AG08395 (cell line): ENCODE results near the gene RELN.
A peak's percentile ranks its signal among the peaks of the same experiment; 100 is the strongest.
"Not testable (repeated sequence)": the region's sequence is repeated elsewhere in the genome, so short reads cannot be mapped to it uniquely, and the experiment has no call there.

Experiments
- DNase-seq: peaks from one replicate; pipeline ENCODE4 v3.0.0; 2012; ENCODE audit warnings: mixed read lengths, low spot score

Gene RELN

GRCh38 chr7:103989200-103989784, at the start of gene RELN:
RELN (minus strand) TSS chr7:103989658; CDS start chr7:103989356, 302 bp downstream.
- peak; percentile 10 for DNase-seq

- no peak for DNase-seq
Observed at GRCh38 chr7:104038136-104038535, 48.7 kb upstream of the RELN start.

DNA sequence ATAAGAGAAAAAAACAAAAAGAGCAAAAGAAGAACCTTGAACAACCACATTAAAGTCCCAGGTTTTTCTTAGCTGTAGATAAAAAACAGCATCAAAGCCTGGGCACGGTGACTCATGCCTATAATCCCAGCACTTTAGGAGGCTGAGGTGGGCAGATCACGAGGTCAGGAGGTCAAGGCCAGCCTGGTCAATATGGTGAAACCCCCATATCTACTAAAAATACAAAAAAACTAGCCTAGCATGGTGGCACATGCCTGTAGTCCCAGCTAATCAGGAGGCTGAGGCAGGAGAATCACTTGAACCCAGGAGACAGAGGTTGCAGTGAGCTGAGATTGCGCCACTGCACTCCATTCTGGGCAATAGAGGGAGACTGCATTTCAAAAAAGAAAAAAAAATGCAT, 47.4 kb upstream of the RELN start:
- not testable (repeated sequence) for DNase-seq

- no peak for DNase-seq
Observed at GRCh38 chr7:104035351-104035750, 45.9 kb upstream of the RELN start.

DNA sequence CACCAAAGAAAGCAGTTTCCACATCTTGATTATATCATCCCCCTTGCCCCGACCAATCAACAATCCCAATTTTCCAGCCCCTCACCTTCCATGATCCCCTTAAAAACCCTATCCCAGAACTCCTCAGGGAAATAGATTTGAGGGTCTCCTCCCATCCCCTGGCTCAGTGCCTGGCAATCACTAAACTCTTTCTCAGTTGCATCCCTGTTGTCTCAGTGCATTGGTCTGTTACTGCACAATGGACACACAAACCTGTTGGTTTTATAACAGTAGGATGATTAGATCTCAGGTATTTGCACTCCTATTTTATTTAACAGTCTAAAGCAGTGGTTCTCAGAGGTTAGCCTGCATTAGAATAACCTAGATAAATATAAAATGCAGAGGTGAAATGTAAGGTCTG, 45.2 kb upstream of the RELN start:
- no peak for DNase-seq

DNA sequence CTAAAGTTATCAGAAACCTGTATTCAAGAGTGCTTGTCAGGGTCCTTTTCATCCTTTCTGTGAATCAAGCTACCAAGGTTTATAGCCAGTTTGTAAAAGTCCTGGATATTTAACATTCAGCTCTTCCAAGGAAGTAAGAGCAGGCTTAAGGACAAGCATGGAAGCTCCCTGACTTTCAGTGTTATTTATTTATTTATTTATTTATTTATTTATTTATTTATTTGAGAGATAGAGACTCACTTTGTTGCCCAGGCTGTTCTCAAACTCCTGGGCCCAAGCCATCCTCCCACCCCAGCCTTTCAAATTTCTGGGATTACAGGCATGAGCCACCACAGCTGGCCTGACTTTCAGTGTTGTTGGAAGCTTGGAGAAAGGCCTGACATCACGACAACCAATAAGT, 44.4 kb upstream of the RELN start:
- no peak for DNase-seq

DNA sequence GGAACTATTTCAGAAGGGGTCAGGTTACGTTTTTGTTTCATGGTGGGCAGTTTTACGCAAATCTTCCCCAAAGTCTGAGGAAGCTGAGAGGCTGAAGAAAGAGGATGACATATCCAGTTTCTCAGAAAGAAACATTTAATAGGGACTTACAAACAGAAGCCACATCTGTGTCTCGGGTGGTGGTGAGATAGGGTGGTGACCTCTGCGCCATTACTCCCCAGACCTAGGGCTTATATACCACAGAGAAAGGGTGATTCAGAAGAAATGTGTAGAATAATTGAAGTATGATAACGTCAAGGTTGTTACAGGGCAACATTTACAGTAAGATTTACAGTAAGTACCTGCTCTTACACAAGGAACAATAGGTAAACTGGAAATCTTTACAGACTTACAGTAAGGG, 43.0 kb upstream of the RELN start:
- no peak for DNase-seq

DNA sequence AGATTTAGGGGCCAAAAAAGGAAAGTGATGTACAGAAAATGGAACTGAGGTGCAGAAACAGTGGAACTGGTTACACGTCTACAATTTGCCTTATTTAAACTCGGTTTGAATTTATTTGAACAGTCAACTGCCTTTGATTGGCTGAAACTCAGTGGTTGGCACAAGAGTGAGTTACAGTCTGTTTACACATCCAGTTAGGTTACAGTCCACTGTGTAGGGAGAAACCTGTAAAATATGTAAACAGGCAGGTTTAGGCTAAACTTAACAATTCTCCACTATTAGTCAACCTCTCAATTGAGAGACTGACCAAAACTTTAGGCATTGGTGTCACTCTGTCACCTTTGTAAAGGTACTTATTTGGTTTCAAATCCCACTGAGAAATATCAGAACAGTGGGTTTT, 40.3 kb upstream of the RELN start:
- no peak for DNase-seq

- no peak for DNase-seq
Observed at GRCh38 chr7:104024632-104025031, 35.2 kb upstream of the RELN start.

DNA sequence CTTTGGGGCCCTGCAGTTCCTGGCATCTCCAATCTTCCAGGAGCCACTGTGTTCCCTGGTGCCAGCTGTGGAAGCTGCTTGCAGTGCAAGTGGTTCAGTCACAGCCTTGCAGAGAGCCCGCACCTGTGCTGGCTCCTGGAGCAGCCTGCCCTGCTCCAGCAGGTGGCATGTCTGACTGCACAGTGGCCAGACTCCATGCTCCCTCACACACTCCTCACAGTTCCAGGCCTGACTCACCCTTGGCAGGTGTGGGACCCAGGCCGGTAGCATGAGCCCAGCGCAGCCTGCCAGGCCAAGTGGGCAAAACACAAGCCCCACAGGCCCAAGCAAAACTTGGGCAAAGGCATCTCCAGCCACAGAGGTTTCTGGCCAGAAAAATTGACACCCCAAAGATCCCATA, 33.6 kb upstream of the RELN start:
- DNase-seq, result no peak

GRCh38 chr7:104018425-104018824, 29.0 kb upstream of the RELN start:
- DNase-seq, result no peak

GRCh38 chr7:104017001-104017400, 27.5 kb upstream of the RELN start:
- DNase-seq, result no peak

DNA sequence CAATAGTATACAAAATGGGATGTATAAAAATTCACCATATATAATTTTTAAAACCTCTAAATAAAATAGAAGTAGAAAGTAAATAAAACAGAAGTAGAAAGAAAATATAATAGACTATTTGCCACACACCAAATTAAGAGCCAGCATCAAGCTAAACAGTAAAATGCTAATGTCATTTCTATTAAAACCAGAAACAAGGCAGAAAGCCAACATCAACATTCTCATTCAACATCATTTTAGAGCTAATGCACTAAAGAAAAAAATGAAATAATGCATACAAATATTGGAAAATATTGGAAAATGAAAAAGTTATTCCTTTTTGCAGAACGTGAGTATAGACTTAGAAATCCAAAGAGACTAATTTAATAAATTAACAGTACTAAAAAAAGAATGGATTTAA, 23.4 kb upstream of the RELN start:
- no peak for DNase-seq

- DNase-seq, result no peak
Observed at GRCh38 chr7:104011829-104012228, 22.4 kb upstream of the RELN start.

DNA sequence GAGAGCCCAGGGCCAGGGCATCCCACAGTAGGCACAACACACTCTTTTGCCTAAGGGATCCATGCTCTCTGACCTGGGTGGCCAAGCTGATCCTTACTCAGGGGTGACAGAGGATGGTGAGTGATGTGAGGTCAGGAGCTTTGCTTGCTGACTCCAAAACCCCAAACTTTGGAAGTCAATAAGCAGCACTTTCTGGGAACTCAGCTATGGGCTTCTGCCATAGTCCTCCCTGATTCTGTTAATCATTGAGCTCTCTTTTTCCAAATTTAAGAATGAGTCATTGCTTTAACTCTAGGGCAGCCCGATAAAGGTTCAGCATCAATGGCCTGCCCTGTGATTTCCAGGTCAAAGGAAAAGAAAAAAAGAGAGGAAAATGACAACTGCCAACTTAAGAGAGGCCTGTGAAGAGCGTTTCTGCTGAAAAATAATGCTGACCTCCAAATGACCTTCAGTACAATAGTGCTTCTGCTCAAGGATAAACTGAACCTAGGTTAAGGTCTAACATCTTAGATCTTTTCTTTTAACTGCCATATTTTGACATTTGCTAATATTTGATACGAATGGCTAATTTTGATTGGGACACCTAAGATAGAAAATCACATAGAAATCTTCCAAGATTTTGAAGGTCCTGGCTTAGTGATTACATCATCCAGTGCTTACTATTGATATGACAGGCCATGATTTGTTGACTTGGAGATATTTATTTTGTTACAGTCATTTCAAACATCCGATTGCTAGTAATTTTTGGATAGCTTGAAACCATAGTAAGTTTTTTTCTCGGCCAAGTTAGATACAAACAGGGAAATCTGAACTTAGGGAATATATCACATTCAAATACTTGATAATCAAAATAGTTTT, 20.8 kb upstream of the RELN start:
- DNase-seq, result no peak

- DNase-seq, result no peak
Observed at GRCh38 chr7:104008107-104008506, 18.6 kb upstream of the RELN start.

DNA sequence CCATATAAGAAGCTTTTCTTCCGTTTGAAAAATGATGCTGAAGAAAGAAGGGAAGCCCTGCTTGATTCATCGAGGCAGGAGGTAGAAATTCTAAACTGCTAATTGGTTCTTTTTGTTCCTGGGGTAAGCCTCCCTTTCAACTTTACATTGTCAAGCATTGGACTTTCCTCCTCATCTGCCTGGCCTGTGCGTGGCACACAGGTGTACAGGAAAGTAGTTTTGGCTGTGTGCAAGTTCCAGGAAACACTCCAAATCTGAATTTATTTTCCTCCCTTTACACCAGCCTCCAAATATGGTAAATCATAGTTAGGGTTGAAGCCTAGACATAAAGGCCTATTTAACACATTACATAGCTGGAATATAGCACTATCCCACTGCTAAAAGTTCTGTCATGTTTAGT, 18.2 kb upstream of the RELN start:
- no peak for DNase-seq

- no peak for DNase-seq
Observed at GRCh38 chr7:104005197-104005596, 15.7 kb upstream of the RELN start.

GRCh38 chr7:103996639-103997038, 7.2 kb upstream of the RELN start:
- DNase-seq, result no peak

DNA sequence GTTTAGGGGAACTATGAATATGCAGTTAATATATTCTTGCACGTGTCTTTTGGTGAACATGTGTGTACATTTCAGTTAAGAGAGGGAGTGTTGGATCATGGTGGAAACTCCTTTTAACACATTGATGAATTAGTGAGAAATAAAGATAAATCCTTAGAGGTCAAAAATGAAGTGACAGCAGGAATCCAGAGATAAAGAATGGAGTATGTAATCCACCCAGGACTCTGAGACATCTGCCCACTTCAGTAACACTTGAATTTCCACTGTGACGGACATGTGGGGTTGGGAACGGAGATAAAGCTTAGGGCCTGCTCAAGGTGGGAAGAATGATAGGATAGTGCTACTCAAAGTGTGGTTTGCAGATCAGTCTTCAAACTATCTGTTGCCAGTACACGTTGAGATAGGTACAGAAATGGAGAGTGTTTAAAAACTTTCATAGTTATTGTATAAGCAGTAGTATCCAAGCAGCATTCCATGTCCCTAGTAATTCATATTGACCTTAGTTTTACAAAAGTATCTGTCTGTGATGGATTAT, 6.6 kb upstream of the RELN start:
- no peak for DNase-seq

- no peak for DNase-seq
Observed at GRCh38 chr7:103995554-103995953, 6.1 kb upstream of the RELN start.

- DNase-seq, result no peak
Observed at GRCh38 chr7:103993551-103993950, 4.1 kb upstream of the RELN start.

GRCh38 chr7:103991406-103991805, 1.9 kb upstream of the RELN start:
- no peak for DNase-seq

- no peak for DNase-seq
Observed at GRCh38 chr7:103990991-103991390, 1.5 kb upstream of the RELN start.
